ENCODE results near the gene TRAF1.

The TRAF1 gene

GRCh38 chr9:120960001-120960400 is 33.4 kb upstream of the TRAF1 start:
- no peak overlapping the region for H3K4me2 ChIP-seq (ENCODE audit: low read length)
- no peaks in the 10 kb centered on the region for H3K9me3 ChIP-seq (ENCODE audit: insufficient read depth, low read length)
- H3K9ac ChIP-seq (ENCODE audit: low read length), result no peak overlapping the region
- H3K79me2 ChIP-seq (ENCODE audit: low read length), result no peaks in the 10 kb centered on the region
- H3K4me3 ChIP-seq (ENCODE audit: low read length), result no peak overlapping the region
- no peak for TF ChIP-seq CTCF (IDR thresholded peaks at IDR 0.05; ENCODE audit: low read depth, low read length)
- no peak for TF ChIP-seq EZH2phosphoT487 (IDR thresholded peaks at IDR 0.05; ENCODE audit: low read depth)
- H4K20me1 ChIP-seq (ENCODE audit: insufficient read depth, low read length), result no peaks in the 10 kb centered on the region
- H3K36me3 ChIP-seq (replicated peaks; ENCODE audit: low read depth, low read length), result no peaks in the 10 kb centered on the region
- no peak overlapping the region for H2AFZ ChIP-seq (ENCODE audit: low read depth, low read length)
- no peak overlapping the region for H3K27ac ChIP-seq (ENCODE audit: low read length)
- H3K4me1 ChIP-seq (ENCODE audit: low read length), result no peaks in the 10 kb centered on the region
- H3K27me3 ChIP-seq (ENCODE audit: low read depth, low read length), result no peaks in the 10 kb centered on the region

GRCh38 chr9:120956862-120957261 is 30.3 kb upstream of the TRAF1 start:
- H3K27ac ChIP-seq (ENCODE audit: low read length), result no peak overlapping the region
- no peak overlapping the region for H2AFZ ChIP-seq (ENCODE audit: low read depth, low read length)
- no peaks in the 10 kb centered on the region for H3K4me1 ChIP-seq (ENCODE audit: low read length)
- H3K9me3 ChIP-seq (ENCODE audit: insufficient read depth, low read length), result no peaks in the 10 kb centered on the region
- TF ChIP-seq EZH2phosphoT487 (IDR thresholded peaks at IDR 0.05; ENCODE audit: low read depth), result no peak
- no peak for TF ChIP-seq CTCF (IDR thresholded peaks at IDR 0.05; ENCODE audit: low read depth, low read length)
- no peak overlapping the region for H3K4me3 ChIP-seq (ENCODE audit: low read length)
- no peak overlapping the region for H3K4me2 ChIP-seq (ENCODE audit: low read length)
- H3K27me3 ChIP-seq (ENCODE audit: low read depth, low read length), result no peaks in the 10 kb centered on the region
- no peaks in the 10 kb centered on the region for H4K20me1 ChIP-seq (ENCODE audit: insufficient read depth, low read length)
- H3K36me3 ChIP-seq (replicated peaks; ENCODE audit: low read depth, low read length), result no peaks in the 10 kb centered on the region
- no peaks in the 10 kb centered on the region for H3K79me2 ChIP-seq (ENCODE audit: low read length)
- no peak overlapping the region for H3K9ac ChIP-seq (ENCODE audit: low read length)

GRCh38 chr9:120951960-120952618 is 25.5 kb upstream of the TRAF1 start:
- H3K4me1 ChIP-seq (ENCODE audit: low read length), result peaks cover 7% of the 10 kb centered on the region
- no peak overlapping the region for H3K4me3 ChIP-seq (ENCODE audit: low read length)
- H3K9me3 ChIP-seq (ENCODE audit: insufficient read depth, low read length), result no peaks in the 10 kb centered on the region
- H4K20me1 ChIP-seq (ENCODE audit: insufficient read depth, low read length), result no peaks in the 10 kb centered on the region
- no peaks in the 10 kb centered on the region for H3K36me3 ChIP-seq (replicated peaks; ENCODE audit: low read depth, low read length)
- H2AFZ ChIP-seq (ENCODE audit: low read depth, low read length), result no peak overlapping the region
- TF ChIP-seq EZH2phosphoT487 (IDR thresholded peaks at IDR 0.05; ENCODE audit: low read depth), result no peak
- TF ChIP-seq CTCF (IDR thresholded peaks at IDR 0.05; ENCODE audit: low read depth, low read length), result no peak
- H3K79me2 ChIP-seq (ENCODE audit: low read length), result no peaks in the 10 kb centered on the region
- H3K9ac ChIP-seq (ENCODE audit: low read length), result no peak overlapping the region
- H3K4me2 ChIP-seq (ENCODE audit: low read length), result no peak overlapping the region
- no peak overlapping the region for H3K27ac ChIP-seq (ENCODE audit: low read length)
- H3K27me3 ChIP-seq (ENCODE audit: low read depth, low read length), result no peaks in the 10 kb centered on the region

GRCh38 chr9:120950421-120951388 is 24.1 kb upstream of the TRAF1 start:
- TF ChIP-seq EZH2phosphoT487 (IDR thresholded peaks at IDR 0.05; ENCODE audit: low read depth) (no peak), CTCF (IDR thresholded peaks at IDR 0.05; ENCODE audit: low read depth, low read length) (no peak)
- Histone ChIP-seq H3K27ac (ENCODE audit: low read length) (no peak overlapping the region), H3K27me3 (ENCODE audit: low read depth, low read length) (no peaks in the 10 kb centered on the region), H3K9me3 (ENCODE audit: insufficient read depth, low read length) (no peaks in the 10 kb centered on the region), H3K9ac (ENCODE audit: low read length) (no peak overlapping the region), H3K36me3 (replicated peaks; ENCODE audit: low read depth, low read length) (no peaks in the 10 kb centered on the region), H4K20me1 (ENCODE audit: insufficient read depth, low read length) (no peaks in the 10 kb centered on the region), H2AFZ (ENCODE audit: low read depth, low read length) (no peak overlapping the region), H3K79me2 (ENCODE audit: low read length) (no peaks in the 10 kb centered on the region), H3K4me3 (ENCODE audit: low read length) (no peak overlapping the region), H3K4me2 (ENCODE audit: low read length) (no peak overlapping the region), H3K4me1 (ENCODE audit: low read length) (peaks cover 13% of the 10 kb centered on the region)
